SK-N-SH (cell line): ENCODE data around the gene CLEC17A. TPM values are rescaled to one million over a fixed set of nuclear protein-coding genes. Genes with fewer than 3 reads are reported as not detected.

Experiments used
- CTCF ChIA-PET: fragments of 300-600, 350-600 bp; formaldehyde crosslinking; extraction: SDS; loops from one replicate; lab custom pipeline; 2021; lab: Yijun Ruan, JAX
- POLR2A ChIA-PET: fragments of 350-600 bp; sonication (Branson Sonifier 250); formaldehyde crosslinking; extraction: SDS; loops from one replicate; lab custom pipeline; 2020; ENCODE audit warnings: antibody characterized with exemption, inconsistent platforms; lab: Yijun Ruan, JAX
- DNase-seq: peaks from one replicate; pipeline ENCODE4 v3.0.0; 2012
- H2AFZ ChIP-seq: fragments of 200-600 bp; sonication (generic); 2 replicates; pipeline ENCODE4 v1.8.1; 2016; ENCODE audit warnings: antibody characterized with exemption, mild to moderate bottlenecking, low read depth
- H3F3A ChIP-seq: fragments of 200-600 bp; sonication (generic); replicated peaks from 2 replicates; pipeline ENCODE3; 2016; ENCODE audit warnings: antibody characterized with exemption, mild to moderate bottlenecking; ENCODE audit not compliant: insufficient read depth
- H3K27ac ChIP-seq, 2 experiments: fragments of 200-500 bp in 1 of 2; fragments of 200-600 bp in 1 of 2; sonication (Bioruptor generic) in 1 of 2; sonication (generic), shearing (Covaris generic) in 1 of 2; 2 replicates each; pipeline versions ENCODE4 v1.5.1 to v1.6.1; 2014 to 2016; ENCODE audit warnings: low read depth in 2 of 2, inconsistent platforms in 1 of 2, low read length in 1 of 2, mild to moderate bottlenecking in 1 of 2, mixed read lengths in 1 of 2
- H3K27me3 ChIP-seq: fragments of 200-600 bp; sonication (generic), shearing (Covaris generic); 2 replicates; pipeline ENCODE4 v1.6.1; 2016; ENCODE audit warnings: mixed run types; ENCODE audit not compliant: insufficient read depth
- H3K36me3 ChIP-seq, 2 experiments: fragments of 200-500 bp in 1 of 2; fragments of 200-600 bp in 1 of 2; sonication (Bioruptor generic) in 1 of 2; sonication (generic) in 1 of 2; replicated peaks in 1 of 2; 2 replicates each; pipeline versions ENCODE3 to v1.5.1; 2014 to 2016; ENCODE audit warnings: low read length in 1 of 2, mild to moderate bottlenecking in 1 of 2; ENCODE audit not compliant: insufficient read depth in 2 of 2, control insufficient read depth in 1 of 2
- H3K4me1 ChIP-seq, 2 experiments: fragments of 200-500 bp in 1 of 2; fragments of 200-600 bp in 1 of 2; sonication (Bioruptor generic) in 1 of 2; sonication (generic), shearing (Covaris generic) in 1 of 2; 2 replicates each; pipeline versions ENCODE4 v1.5.1 to v1.6.1; 2014 to 2016; ENCODE audit warnings: low read depth in 1 of 2, low read length in 1 of 2, mixed run types in 1 of 2; ENCODE audit not compliant: insufficient read depth in 2 of 2, control insufficient read depth in 1 of 2
- H3K4me2 ChIP-seq: fragments of 200-600 bp; sonication (generic), shearing (Covaris generic); 2 replicates; pipeline ENCODE4 v1.6.1; 2017; ENCODE audit warnings: mixed run types
- H3K4me3 ChIP-seq, 2 experiments: fragments of 200-500 bp in 1 of 2; fragments of 200-600 bp in 1 of 2; sonication (Bioruptor generic) in 1 of 2; sonication (generic), shearing (Covaris generic) in 1 of 2; 2 replicates each; pipeline versions ENCODE4 v1.5.1 to v1.8.1; 2014 to 2016; ENCODE audit warnings: low read depth in 2 of 2, inconsistent platforms in 1 of 2, low read length in 1 of 2, mild to moderate bottlenecking in 1 of 2, mixed read lengths in 1 of 2, moderate library complexity in 1 of 2
- H3K79me2 ChIP-seq: fragments of 200-600 bp; sonication (generic); 2 replicates; pipeline ENCODE4 v1.8.1; 2017; ENCODE audit warnings: mild to moderate bottlenecking; ENCODE audit not compliant: insufficient read depth
- H3K9ac ChIP-seq: fragments of 200-600 bp; sonication (generic); 2 replicates; pipeline ENCODE4 v1.6.1; 2017; ENCODE audit warnings: mixed run types
- H3K9me2 ChIP-seq: fragments of 200-600 bp; sonication (generic); 2 replicates; pipeline ENCODE4 v1.6.1; 2017; ENCODE audit warnings: mixed run types
- H3K9me3 ChIP-seq: fragments of 200-600 bp; sonication (generic); 2 replicates; pipeline ENCODE4 v1.6.1; 2017; ENCODE audit warnings: mixed run types, mild to moderate bottlenecking, moderate library complexity
- H4K20me1 ChIP-seq: fragments of 200-600 bp; sonication (generic); 2 replicates; pipeline ENCODE4 v1.6.1; 2017; ENCODE audit warnings: mild to moderate bottlenecking, mixed run types; ENCODE audit not compliant: insufficient read depth
- CHD2 ChIP-seq: fragments of 150-350 bp; IDR thresholded peaks from 2 replicates; pipeline ENCODE4 v1.6.1; 2018; ENCODE audit warnings: low read length; ENCODE audit not compliant: partially characterized antibody
- EP300 ChIP-seq, 2 experiments: IDR thresholded peaks; 2 replicates each; pipeline versions ENCODE4 v1.4.0 to v1.6.1; 2012; ENCODE audit warnings: borderline replicate concordance in 1 of 2, low read depth in 1 of 2, low read length in 1 of 2
- EZH2phosphoT487 ChIP-seq: fragments of 200-600 bp; sonication (generic); IDR thresholded peaks from 2 replicates; pipeline ENCODE4 v1.6.1; 2017; ENCODE audit warnings: low read depth, mixed run types, mild to moderate bottlenecking, antibody characterized with exemption, moderate library complexity, borderline replicate concordance
- FOXJ3 ChIP-seq: sonication (generic); formaldehyde crosslinking; IDR thresholded peaks from 2 replicates; pipeline ENCODE4 v1.5.1; 2020; ENCODE audit warnings: mild to moderate bottlenecking, missing genetic modification reagents
- GABPA ChIP-seq: IDR thresholded peaks from 2 replicates; pipeline ENCODE4 v1.4.0; 2012; ENCODE audit warnings: low read depth, mild to moderate bottlenecking
- MEF2A ChIP-seq: IDR thresholded peaks from 2 replicates; pipeline ENCODE4 v1.4.0; 2012; ENCODE audit warnings: low read depth, borderline replicate concordance
- MXI1 ChIP-seq: IDR thresholded peaks from 2 replicates; pipeline ENCODE4 v1.6.1; 2012; ENCODE audit warnings: mild to moderate bottlenecking, low read depth, low read length, improper control_type of control experiment
- RFX5 ChIP-seq: IDR thresholded peaks from 2 replicates; pipeline ENCODE4 v1.6.1; 2012; ENCODE audit warnings: mild to moderate bottlenecking, improper control_type of control experiment, low read length
- RXRA ChIP-seq: IDR thresholded peaks from 2 replicates; pipeline ENCODE4 v1.4.0; 2012; ENCODE audit warnings: low read depth, mild to moderate bottlenecking, borderline replicate concordance
- SIN3A ChIP-seq: IDR thresholded peaks from 2 replicates; pipeline ENCODE4 v1.6.1; 2012; ENCODE audit warnings: low read depth, mild to moderate bottlenecking, low read length, moderate library complexity, borderline replicate concordance
- TCF12 ChIP-seq: IDR thresholded peaks from 2 replicates; pipeline ENCODE4 v1.4.0; 2012
- USF1 ChIP-seq: IDR thresholded peaks from 2 replicates; pipeline ENCODE4 v1.4.0; 2012; ENCODE audit warnings: low read depth, borderline replicate concordance
- WGBS: methylation state at CpG from one replicate; pipeline ENCODE4 v1.1.6; 2017; ENCODE audit warnings: low lambda C conversion rate; 5-methylcytosine and 5-hydroxymethylcytosine counted together
- polyA plus RNA-seq, 3 experiments: library from polyadenylated mRNA; depleted of rRNA; stranded (reverse); fragments of >200 nt; gene quantifications; 2 replicates each; pipeline ENCODE4 v1.2.3, GENCODE V29; 2012
- TF ChIP-seq, protein P1 (sequence below): fragments of 150-350 bp; IDR thresholded peaks from 2 replicates; pipeline ENCODE4 v1.6.1; 2016; ENCODE audit warnings: mild to moderate bottlenecking, low read depth, low read length

The CLEC17A gene
- polyA plus RNA-seq, 1 of the 3 experiments (the other 2 are of a cell fraction) = not detected

GRCh38 chr19:14648506-14648905 lies 65.6 kb downstream of the CLEC17A start:
- H3K4me1 ChIP-seq = no peaks in the 10 kb centered on the region
- no peak overlapping the region for H3K9ac ChIP-seq
- ChIA-PET CTCF (interaction anchor here (0.9 kb wide), 1 partner anchor 37 kb away, joined by 3 read pairs; no protein-coding TSS in a partner anchor), POLR2A (no interaction called here)
- 3% methylated on average over 2 of the region's 2 CpGs for WGBS
- H3K27ac ChIP-seq = no peak overlapping the region
- no peaks in the 10 kb centered on the region for H4K20me1 ChIP-seq
- H2AFZ ChIP-seq = no peak overlapping the region
- H3K4me2 ChIP-seq = no peak overlapping the region
- DNase-seq = no peak
- H3K79me2 ChIP-seq = no peaks in the 10 kb centered on the region
- H3K9me2 ChIP-seq = no peaks in the 10 kb centered on the region
- H3F3A ChIP-seq = no peaks in the 10 kb centered on the region
- no peak overlapping the region for H3K4me3 ChIP-seq
- H3K27me3 ChIP-seq = peaks cover 22% of the 10 kb centered on the region; the same call in 1 of the 2 replicates
- no peaks in the 10 kb centered on the region for H3K36me3 ChIP-seq
- no peaks in the 10 kb centered on the region for H3K9me3 ChIP-seq
- no peak for TF ChIP-seq TCF12
- TF ChIP-seq EP300 (IDR thresholded peaks at IDR 0.05; ENCODE audit: borderline replicate concordance in 1 of 2, low read depth in 1 of 2, low read length in 1 of 2) = no peak
- TF ChIP-seq, protein P1, sequence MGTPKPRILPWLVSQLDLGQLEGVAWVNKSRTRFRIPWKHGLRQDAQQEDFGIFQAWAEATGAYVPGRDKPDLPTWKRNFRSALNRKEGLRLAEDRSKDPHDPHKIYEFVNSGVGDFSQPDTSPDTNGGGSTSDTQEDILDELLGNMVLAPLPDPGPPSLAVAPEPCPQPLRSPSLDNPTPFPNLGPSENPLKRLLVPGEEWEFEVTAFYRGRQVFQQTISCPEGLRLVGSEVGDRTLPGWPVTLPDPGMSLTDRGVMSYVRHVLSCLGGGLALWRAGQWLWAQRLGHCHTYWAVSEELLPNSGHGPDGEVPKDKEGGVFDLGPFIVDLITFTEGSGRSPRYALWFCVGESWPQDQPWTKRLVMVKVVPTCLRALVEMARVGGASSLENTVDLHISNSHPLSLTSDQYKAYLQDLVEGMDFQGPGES = no peak
- TF ChIP-seq SIN3A = no peak
- no peak for TF ChIP-seq FOXJ3 (CRISPR knock-in tag)
- TF ChIP-seq GABPA = no peak

GRCh38 chr19:14649020-14649419 lies 66.1 kb downstream of the CLEC17A start:
- no peaks in the 10 kb centered on the region for H3K9me3 ChIP-seq
- no peak overlapping the region for H3K4me2 ChIP-seq
- WGBS = 2% methylated on average over 4 of the region's 4 CpGs
- no peak overlapping the region for H3K27ac ChIP-seq
- H3F3A ChIP-seq = no peaks in the 10 kb centered on the region
- DNase-seq = no peak
- H3K79me2 ChIP-seq = no peaks in the 10 kb centered on the region
- H3K36me3 ChIP-seq = no peaks in the 10 kb centered on the region
- H4K20me1 ChIP-seq = no peaks in the 10 kb centered on the region
- H3K27me3 ChIP-seq = peaks cover 22% of the 10 kb centered on the region; the same call in 1 of the 2 replicates
- no peak overlapping the region for H3K9ac ChIP-seq
- H3K4me1 ChIP-seq = no peaks in the 10 kb centered on the region
- no peak overlapping the region for H2AFZ ChIP-seq
- TF ChIP-seq, protein P1 = no peak
- TF ChIP-seq RXRA (no peak), MXI1 (no peak), EZH2phosphoT487 (no peak), SIN3A (no peak), RFX5 (no peak), MEF2A (no peak), CHD2 (no peak), USF1 (no peak)
- POLR2A ChIA-PET = no interaction called here
- CTCF ChIA-PET = no interaction called here
- no peak overlapping the region for H3K4me3 ChIP-seq
- H3K9me2 ChIP-seq = no peaks in the 10 kb centered on the region
